ENCODE results near the gene RTTN.
A peak's percentile ranks its signal among the peaks of the same experiment; 100 is the strongest.

GRCh38 chr18:70207181-70207580 lies 1.7 kb upstream of the RTTN start:
- peak; percentile 9 for TF ChIP-seq CTCF (IDR thresholded peaks at IDR 0.05)
- TF ChIP-seq EZH2 (IDR thresholded peaks at IDR 0.05) = no peak
- TF ChIP-seq EZH2phosphoT487 (IDR thresholded peaks at IDR 0.05) = no peak

All from neural progenitor cell (in vitro differentiated cells).